Measurements from ENCODE around the gene ADAMTS19. TPM values are rescaled to one million over a fixed set of nuclear protein-coding genes. Genes with fewer than 3 reads are reported as not detected.
"Not testable (repeated sequence)": the region's sequence is repeated elsewhere in the genome, so short reads cannot be mapped to it uniquely, and the experiment has no call there.

Gene ADAMTS19
- total RNA-seq, 3 donors from 2014 or later, result 0.14 TPM; not detected in 2

GRCh38 chr5:129591508-129592160, 131.5 kb downstream of the ADAMTS19 start:
- no peaks in the 10 kb centered on the region for H3K36me3 Mint-ChIP-seq (ENCODE audit: insufficient read depth)
- H3K9me3 Mint-ChIP-seq, result no peaks in the 10 kb centered on the region

GRCh38 chr5:129593525-129593924, 133.4 kb downstream of the ADAMTS19 start:
- no peak for ATAC-seq
- H3K4me1 Mint-ChIP-seq (ENCODE audit: low read depth), result no peaks in the 10 kb centered on the region
- DNase-seq, result no peak
- no peaks in the 10 kb centered on the region for H3K27me3 Mint-ChIP-seq (ENCODE audit: low read depth)
- H3K4me3 Mint-ChIP-seq, result no peak overlapping the region
- H3K36me3 Mint-ChIP-seq (ENCODE audit: insufficient read depth), result no peaks in the 10 kb centered on the region
- no peaks in the 10 kb centered on the region for H3K9me3 Mint-ChIP-seq

More at GRCh38 chr5:129591508-129592160, 131.5 kb downstream of the ADAMTS19 start:
- Mint-ChIP-seq H3K4me3 (no peak overlapping the region), H3K27me3 (ENCODE audit: low read depth) (no peaks in the 10 kb centered on the region), H3K4me1 (ENCODE audit: low read depth) (no peaks in the 10 kb centered on the region)
- ATAC-seq, result no peak
- DNase-seq, result no peak

- H3K36me3 Mint-ChIP-seq (ENCODE audit: insufficient read depth), result no peaks in the 10 kb centered on the region
These were observed 141.5 kb downstream of the ADAMTS19 start for GRCh38 chr5:129601576-129601975.

GRCh38 chr5:129608350-129608749, 148.3 kb downstream of the ADAMTS19 start:
- no peaks in the 10 kb centered on the region for H3K9me3 Mint-ChIP-seq
- DNase-seq (no peak), ATAC-seq (no peak)
- H3K4me3 Mint-ChIP-seq, result no peak overlapping the region
- H3K27me3 Mint-ChIP-seq (ENCODE audit: low read depth), result no peaks in the 10 kb centered on the region
- no peaks in the 10 kb centered on the region for H3K36me3 Mint-ChIP-seq (ENCODE audit: insufficient read depth)
- H3K4me1 Mint-ChIP-seq (ENCODE audit: low read depth), result no peaks in the 10 kb centered on the region

More at GRCh38 chr5:129601576-129601975, 141.5 kb downstream of the ADAMTS19 start:
- ATAC-seq (no peak), DNase-seq (no peak)
- Mint-ChIP-seq H3K4me1 (ENCODE audit: low read depth) (no peaks in the 10 kb centered on the region), H3K4me3 (no peak overlapping the region), H3K27me3 (ENCODE audit: low read depth) (no peaks in the 10 kb centered on the region), H3K9me3 (no peaks in the 10 kb centered on the region)

GRCh38 chr5:129609710-129610109, 149.6 kb downstream of the ADAMTS19 start:
- Mint-ChIP-seq H3K36me3 (ENCODE audit: insufficient read depth) (no peaks in the 10 kb centered on the region), H3K9me3 (no peaks in the 10 kb centered on the region), H3K27me3 (ENCODE audit: low read depth) (no peaks in the 10 kb centered on the region), H3K4me3 (no peak overlapping the region), H3K4me1 (ENCODE audit: low read depth) (no peaks in the 10 kb centered on the region)
- ATAC-seq, result no peak
- DNase-seq, result no peak

GRCh38 chr5:129616517-129616916, 156.4 kb downstream of the ADAMTS19 start:
- Mint-ChIP-seq H3K4me1 (ENCODE audit: low read depth) (no peaks in the 10 kb centered on the region), H3K4me3 (no peak overlapping the region), H3K27me3 (ENCODE audit: low read depth) (no peaks in the 10 kb centered on the region), H3K36me3 (ENCODE audit: insufficient read depth) (no peaks in the 10 kb centered on the region), H3K9me3 (no peaks in the 10 kb centered on the region)
- DNase-seq (no peak), ATAC-seq (no peak)

- Mint-ChIP-seq H3K36me3 (ENCODE audit: insufficient read depth) (no peaks in the 10 kb centered on the region), H3K9me3 (no peaks in the 10 kb centered on the region)
These were observed 157.1 kb downstream of the ADAMTS19 start for GRCh38 chr5:129617206-129617605.

GRCh38 chr5:129619782-129620181, 159.7 kb downstream of the ADAMTS19 start:
- Mint-ChIP-seq H3K36me3 (ENCODE audit: insufficient read depth) (no peaks in the 10 kb centered on the region), H3K27me3 (ENCODE audit: low read depth) (no peaks in the 10 kb centered on the region), H3K4me3 (no peak overlapping the region), H3K9me3 (no peaks in the 10 kb centered on the region), H3K4me1 (ENCODE audit: low read depth) (no peaks in the 10 kb centered on the region)
- no peak for ATAC-seq
- DNase-seq, result no peak

More at GRCh38 chr5:129617206-129617605, 157.1 kb downstream of the ADAMTS19 start:
- DNase-seq (no peak), ATAC-seq (no peak)
- H3K4me3 Mint-ChIP-seq, result no peak overlapping the region
- no peaks in the 10 kb centered on the region for H3K4me1 Mint-ChIP-seq (ENCODE audit: low read depth)
- H3K27me3 Mint-ChIP-seq (ENCODE audit: low read depth), result no peaks in the 10 kb centered on the region

GRCh38 chr5:129622531-129622930, 162.4 kb downstream of the ADAMTS19 start:
- Mint-ChIP-seq H3K27me3 (ENCODE audit: low read depth) (no peaks in the 10 kb centered on the region), H3K4me1 (ENCODE audit: low read depth) (no peaks in the 10 kb centered on the region), H3K36me3 (ENCODE audit: insufficient read depth) (no peaks in the 10 kb centered on the region), H3K4me3 (no peak overlapping the region), H3K9me3 (no peaks in the 10 kb centered on the region)
- no peak for DNase-seq
- no peak for ATAC-seq

GRCh38 chr5:129629575-129629974, 169.5 kb downstream of the ADAMTS19 start:
- Mint-ChIP-seq H3K4me1 (ENCODE audit: low read depth) (no peaks in the 10 kb centered on the region), H3K27me3 (ENCODE audit: low read depth) (no peaks in the 10 kb centered on the region), H3K36me3 (ENCODE audit: insufficient read depth) (no peaks in the 10 kb centered on the region), H3K9me3 (peaks cover 5% of the 10 kb centered on the region), H3K4me3 (no peak overlapping the region)
- no peak for DNase-seq
- no peak for ATAC-seq

- H3K4me1 Mint-ChIP-seq (ENCODE audit: low read depth), result no peaks in the 10 kb centered on the region
- no peaks in the 10 kb centered on the region for H3K27me3 Mint-ChIP-seq (ENCODE audit: low read depth)
- DNase-seq (no peak), ATAC-seq (no peak)
- no peaks in the 10 kb centered on the region for H3K36me3 Mint-ChIP-seq (ENCODE audit: insufficient read depth)
- peaks cover 5% of the 10 kb centered on the region for H3K9me3 Mint-ChIP-seq
- H3K4me3 Mint-ChIP-seq, result no peak overlapping the region
These were observed 170.0 kb downstream of the ADAMTS19 start for GRCh38 chr5:129630101-129630500.

GRCh38 chr5:129631961-129632360, 171.9 kb downstream of the ADAMTS19 start:
- no peaks in the 10 kb centered on the region for H3K36me3 Mint-ChIP-seq (ENCODE audit: insufficient read depth)

GRCh38 chr5:129637501-129637900, 177.4 kb downstream of the ADAMTS19 start:
- ATAC-seq, H3K4me3 Mint-ChIP-seq, H3K9me3 Mint-ChIP-seq: not testable (repeated sequence)

More at GRCh38 chr5:129631961-129632360, 171.9 kb downstream of the ADAMTS19 start:
- no peaks in the 10 kb centered on the region for H3K27me3 Mint-ChIP-seq (ENCODE audit: low read depth)
- H3K4me1 Mint-ChIP-seq (ENCODE audit: low read depth), result no peaks in the 10 kb centered on the region
- H3K4me3 Mint-ChIP-seq, result no peak overlapping the region
- peaks cover 5% of the 10 kb centered on the region for H3K9me3 Mint-ChIP-seq
- ATAC-seq, result no peak
- DNase-seq, result no peak

GRCh38 chr5:129639331-129639730, 179.2 kb downstream of the ADAMTS19 start:
- Mint-ChIP-seq H3K27me3 (ENCODE audit: low read depth) (no peaks in the 10 kb centered on the region), H3K4me3 (no peak overlapping the region), H3K9me3 (no peaks in the 10 kb centered on the region), H3K36me3 (ENCODE audit: insufficient read depth) (no peaks in the 10 kb centered on the region), H3K4me1 (ENCODE audit: low read depth) (no peaks in the 10 kb centered on the region)
- no peak for DNase-seq
- no peak for ATAC-seq

More at GRCh38 chr5:129637501-129637900, 177.4 kb downstream of the ADAMTS19 start:
- not testable (repeated sequence) for H3K27me3 Mint-ChIP-seq (ENCODE audit: low read depth); DNase-seq; H3K4me1 Mint-ChIP-seq (ENCODE audit: low read depth); H3K36me3 Mint-ChIP-seq (ENCODE audit: insufficient read depth)

GRCh38 chr5:129652349-129653056, 192.4 kb downstream of the ADAMTS19 start:
- Mint-ChIP-seq H3K27me3 (ENCODE audit: low read depth) (no peaks in the 10 kb centered on the region), H3K36me3 (ENCODE audit: insufficient read depth) (no peaks in the 10 kb centered on the region), H3K9me3 (no peaks in the 10 kb centered on the region), H3K4me1 (ENCODE audit: low read depth) (no peaks in the 10 kb centered on the region), H3K4me3 (no peak overlapping the region)
- ATAC-seq (no peak), DNase-seq (no peak)

All from activated T-cell treated with anti-CD3 and anti-CD28 coated beads, Interleukin-2, amount 50 U/mL, for 4 hours (primary cell).